Measurements from ENCODE around the gene KRTAP5-5. TPM values are rescaled to one million over a fixed set of nuclear protein-coding genes. Genes with fewer than 3 reads are reported as not detected.

The KRTAP5-5 gene
- total RNA-seq, 4 donors from 2014 or later: not detected

- Histone ChIP-seq H3K9me3 (no peaks in the 10 kb centered on the region), H3K4me1 (peaks cover 0 to 3% (median 0%) of the 10 kb centered on the region in 3 donors), H3K4me3 (no peak overlapping the region), H3K36me3 (no peaks in the 10 kb centered on the region), H3K27me3 (peaks cover 68% of the 10 kb centered on the region), H3K27ac (no peak overlapping the region)
- no peak for ATAC-seq
- 70% methylated on average over 6 of the region's 10 CpGs; no CpG with 5 or more reads in 1 of the 2 donors for WGBS, 2 donors (ENCODE audit: low coverage in 1 of 2)
- TF ChIP-seq EP300 (IDR thresholded peaks at IDR 0.05) (no peak), POLR2AphosphoS5 (IDR thresholded peaks at IDR 0.05) (no peak), POLR2A (IDR thresholded peaks at IDR 0.05) (no peak), CTCF (IDR thresholded peaks at IDR 0.05) (no peak)
These were observed 4.3 kb downstream of the KRTAP5-5 start for GRCh38 chr11:1633864-1634263.

- Histone ChIP-seq H3K27me3 (peaks cover 74% of the 10 kb centered on the region), H3K36me3 (no peaks in the 10 kb centered on the region), H3K4me1 (no peaks in the 10 kb centered on the region), H3K27ac (no peak overlapping the region), H3K9me3 (no peaks in the 10 kb centered on the region), H3K4me3 (no peak overlapping the region)
- TF ChIP-seq POLR2AphosphoS5 (IDR thresholded peaks at IDR 0.05) (no peak), EP300 (IDR thresholded peaks at IDR 0.05) (no peak), POLR2A (IDR thresholded peaks at IDR 0.05) (no peak), CTCF (IDR thresholded peaks at IDR 0.05) (no peak)
- ATAC-seq: no peak
- 74 to 79% methylated on average over 6 to 16 of the region's 19 CpGs for WGBS, 2 donors (ENCODE audit: low coverage in 1 of 2)
These were observed 6.8 kb downstream of the KRTAP5-5 start for GRCh38 chr11:1636291-1636950.

GRCh38 chr11:1637628-1638027 lies 8.1 kb downstream of the KRTAP5-5 start:
- ATAC-seq: no peak
- Histone ChIP-seq H3K9me3 (no peaks in the 10 kb centered on the region), H3K27me3 (peaks cover 67% of the 10 kb centered on the region), H3K4me1 (no peaks in the 10 kb centered on the region), H3K27ac (no peak overlapping the region), H3K4me3 (no peak overlapping the region), H3K36me3 (no peaks in the 10 kb centered on the region)
- WGBS, 2 donors (ENCODE audit: low coverage in 1 of 2): 88% methylated on average over 2 of the region's 2 CpGs
- TF ChIP-seq POLR2AphosphoS5 (IDR thresholded peaks at IDR 0.05): no peak

- Histone ChIP-seq H3K9me3 (no peaks in the 10 kb centered on the region), H3K27ac (no peak overlapping the region), H3K36me3 (no peaks in the 10 kb centered on the region), H3K27me3 (peaks cover 69% of the 10 kb centered on the region), H3K4me1 (no peaks in the 10 kb centered on the region), H3K4me3 (no peak overlapping the region)
- 77 to 100% methylated on average over 1 to 3 of the region's 8 CpGs for WGBS, 2 donors (ENCODE audit: low coverage in 1 of 2)
- ATAC-seq: no peak
- TF ChIP-seq POLR2A (IDR thresholded peaks at IDR 0.05) (no peak), POLR2AphosphoS5 (IDR thresholded peaks at IDR 0.05) (no peak)
These were observed 8.8 kb downstream of the KRTAP5-5 start for GRCh38 chr11:1638344-1638743.

GRCh38 chr11:1639102-1639620 lies 9.6 kb downstream of the KRTAP5-5 start:
- Histone ChIP-seq H3K36me3 (no peaks in the 10 kb centered on the region), H3K27ac (no peak overlapping the region), H3K27me3 (peaks cover 62% of the 10 kb centered on the region), H3K4me1 (no peaks in the 10 kb centered on the region), H3K9me3 (no peaks in the 10 kb centered on the region), H3K4me3 (no peak overlapping the region)
- TF ChIP-seq POLR2AphosphoS5 (IDR thresholded peaks at IDR 0.05) (no peak), POLR2A (IDR thresholded peaks at IDR 0.05) (no peak), EP300 (IDR thresholded peaks at IDR 0.05) (no peak), CTCF (IDR thresholded peaks at IDR 0.05) (no peak)
- no peak for ATAC-seq
- WGBS, 2 donors (ENCODE audit: low coverage in 1 of 2): 29 to 48% methylated on average over 10 of the region's 18 CpGs

- Histone ChIP-seq H3K36me3 (no peaks in the 10 kb centered on the region), H3K9me3 (no peaks in the 10 kb centered on the region), H3K27ac (no peak overlapping the region), H3K27me3 (peaks cover 63% of the 10 kb centered on the region), H3K4me3 (no peak overlapping the region), H3K4me1 (no peaks in the 10 kb centered on the region)
- ATAC-seq: no peak
- TF ChIP-seq POLR2AphosphoS5 (IDR thresholded peaks at IDR 0.05): no peak
- no peak for TF ChIP-seq CTCF (IDR thresholded peaks at IDR 0.05)
- TF ChIP-seq POLR2A (IDR thresholded peaks at IDR 0.05): no peak
- no peak for TF ChIP-seq EP300 (IDR thresholded peaks at IDR 0.05)
- WGBS, 2 donors (ENCODE audit: low coverage in 1 of 2): 33 to 38% methylated on average over 4 to 13 of the region's 15 CpGs
These were observed 10.1 kb downstream of the KRTAP5-5 start for GRCh38 chr11:1639666-1640065.

All from gastroesophageal sphincter (tissue), 4 donors.